Activated CD4-positive, alpha-beta T cell treated with anti-CD3 and anti-CD28 coated beads for 48 hours (primary cell): Measurements from ENCODE around the gene SELENOP.
"Not testable (repeated sequence)": the region's sequence is repeated elsewhere in the genome, so short reads cannot be mapped to it uniquely, and the experiment has no call there.

Experiments used
- DNase-seq: peaks from one replicate; pipeline ENCODE4 v3.0.0-alpha.2; 2020

The SELENOP gene, protein sequence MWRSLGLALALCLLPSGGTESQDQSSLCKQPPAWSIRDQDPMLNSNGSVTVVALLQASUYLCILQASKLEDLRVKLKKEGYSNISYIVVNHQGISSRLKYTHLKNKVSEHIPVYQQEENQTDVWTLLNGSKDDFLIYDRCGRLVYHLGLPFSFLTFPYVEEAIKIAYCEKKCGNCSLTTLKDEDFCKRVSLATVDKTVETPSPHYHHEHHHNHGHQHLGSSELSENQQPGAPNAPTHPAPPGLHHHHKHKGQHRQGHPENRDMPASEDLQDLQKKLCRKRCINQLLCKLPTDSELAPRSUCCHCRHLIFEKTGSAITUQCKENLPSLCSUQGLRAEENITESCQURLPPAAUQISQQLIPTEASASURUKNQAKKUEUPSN

DNA sequence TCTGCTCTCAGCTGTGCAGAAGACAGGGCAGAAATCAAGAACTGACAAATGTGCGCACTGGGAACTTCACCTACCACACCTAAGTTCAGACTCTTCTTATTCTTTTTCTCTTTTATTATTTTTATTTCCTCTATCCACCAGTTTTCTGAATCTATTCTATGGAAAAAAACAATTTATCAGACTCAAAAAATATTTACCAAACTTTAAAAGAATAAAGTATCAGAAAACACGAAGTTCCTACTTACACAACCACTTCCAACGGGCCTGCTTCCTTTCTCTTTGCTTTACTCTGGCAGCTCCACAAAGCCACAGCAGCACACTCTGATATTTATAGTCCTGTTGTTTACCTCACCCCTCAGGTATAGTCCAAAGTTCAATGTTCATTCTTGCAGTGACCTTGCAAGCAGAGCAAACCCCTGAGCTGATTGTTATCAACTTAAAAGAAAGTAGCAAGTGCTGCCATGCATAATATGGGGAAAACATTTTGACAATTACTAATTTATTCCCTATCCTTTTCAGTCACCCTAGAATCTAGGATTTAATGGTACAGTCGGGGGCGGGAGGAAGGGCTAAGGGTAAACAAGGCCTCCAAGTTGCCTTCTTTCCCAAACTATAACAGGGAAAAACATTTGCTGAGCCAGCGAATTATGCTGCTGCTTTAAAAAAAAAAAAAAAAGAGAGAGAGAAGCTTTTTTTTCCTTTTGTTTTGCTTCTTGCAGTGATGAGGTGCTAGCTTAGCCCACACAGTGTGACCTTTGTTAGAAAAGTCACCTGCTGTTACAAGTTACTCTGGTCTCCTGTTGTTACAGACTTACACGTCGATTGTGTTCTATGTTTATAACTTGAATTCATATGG, at the start of gene SELENOP:
Gene SELENOP, minus strand, starts transcription at position 302 of the 856 bp plus-strand sequence. CDS start 3,539 bp downstream, outside the sequence.
- no peak for DNase-seq

DNA sequence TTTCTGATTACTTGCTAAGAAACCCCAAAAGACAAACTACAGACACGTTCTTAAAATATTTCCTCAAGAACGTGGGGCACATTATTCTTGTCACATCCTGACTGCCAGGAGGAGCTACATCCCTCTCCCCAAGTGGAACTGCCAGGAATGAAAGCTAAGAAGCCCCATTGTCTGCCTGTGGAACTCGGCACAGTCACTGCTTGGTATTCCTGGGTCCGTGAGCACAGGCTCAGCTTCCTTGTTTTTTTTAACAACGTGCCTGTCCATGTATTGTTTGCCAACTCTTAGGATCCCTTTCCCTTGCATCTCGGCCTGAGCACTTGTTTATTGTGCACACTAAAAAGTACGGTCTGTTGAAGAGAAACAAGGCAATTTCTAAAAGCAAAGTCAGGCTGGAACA, 47.0 kb upstream of the SELENOP start:
- no peak for DNase-seq

DNA sequence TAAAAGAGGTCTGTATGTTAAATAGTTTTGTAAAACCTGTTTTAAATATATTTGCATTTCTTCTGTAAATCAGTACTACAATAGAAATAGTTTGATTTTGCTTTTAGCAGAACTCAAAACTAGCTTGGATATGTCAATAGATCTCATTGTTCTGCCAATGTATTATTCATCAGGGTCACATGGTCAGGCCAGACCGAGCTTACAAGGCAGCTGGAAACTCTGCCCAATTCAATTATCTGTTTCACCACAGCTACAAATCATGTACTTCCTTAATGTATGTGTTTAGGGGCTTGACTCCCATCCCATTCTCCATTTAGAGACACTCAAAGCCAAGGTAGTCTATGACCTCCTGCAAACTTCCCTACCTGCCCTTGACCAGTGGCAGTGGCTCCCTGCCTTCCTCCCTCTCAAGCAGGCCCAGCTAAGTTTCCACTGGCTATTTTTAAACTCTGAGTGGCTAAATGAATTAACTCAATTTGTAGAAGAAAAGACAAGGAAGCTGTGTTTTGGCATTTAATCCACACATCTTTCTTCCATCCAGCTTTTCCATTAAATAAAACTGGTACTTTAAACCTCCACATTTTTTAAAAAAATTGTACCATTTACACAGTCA, 46.4 kb upstream of the SELENOP start:
- no peak for DNase-seq

DNA sequence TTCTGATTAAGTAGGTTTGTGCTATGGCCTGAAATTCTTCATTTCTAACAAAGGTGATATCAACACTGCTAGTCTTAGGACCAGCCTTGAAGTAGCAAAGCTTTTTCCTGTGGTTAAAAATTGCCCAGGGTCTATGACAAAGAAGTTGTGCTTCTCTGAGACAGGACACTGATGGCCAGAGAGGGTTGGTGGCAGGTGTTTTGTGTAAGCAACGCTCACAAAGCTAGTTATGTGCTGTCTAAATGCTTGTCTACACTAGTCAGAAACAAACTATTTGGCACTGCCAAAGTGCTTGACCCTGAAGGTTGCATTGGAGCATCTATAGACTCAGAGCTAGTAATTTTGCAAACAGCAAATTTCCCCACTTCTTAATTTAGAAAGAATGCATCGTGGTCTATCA, 44.1 kb upstream of the SELENOP start:
- no peak for DNase-seq

DNA sequence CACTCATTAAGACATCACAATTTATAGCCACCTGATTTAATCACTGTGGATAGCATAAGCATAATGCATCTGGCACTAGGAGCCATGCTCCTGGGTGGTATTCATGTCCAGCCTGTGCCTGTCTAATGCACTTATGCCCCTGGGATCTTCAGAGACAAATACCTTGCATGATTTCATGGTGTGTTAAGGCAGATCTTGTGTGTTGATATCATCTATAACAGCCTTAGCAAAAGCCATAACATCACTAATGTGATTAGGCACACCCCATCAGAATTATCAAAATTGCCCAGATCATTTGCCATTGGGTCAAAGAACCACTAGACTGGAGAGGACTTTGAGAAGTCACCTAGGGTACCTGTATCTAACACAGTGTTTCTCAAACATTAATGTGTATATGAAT, 43.7 kb upstream of the SELENOP start:
- DNase-seq = no peak

DNA sequence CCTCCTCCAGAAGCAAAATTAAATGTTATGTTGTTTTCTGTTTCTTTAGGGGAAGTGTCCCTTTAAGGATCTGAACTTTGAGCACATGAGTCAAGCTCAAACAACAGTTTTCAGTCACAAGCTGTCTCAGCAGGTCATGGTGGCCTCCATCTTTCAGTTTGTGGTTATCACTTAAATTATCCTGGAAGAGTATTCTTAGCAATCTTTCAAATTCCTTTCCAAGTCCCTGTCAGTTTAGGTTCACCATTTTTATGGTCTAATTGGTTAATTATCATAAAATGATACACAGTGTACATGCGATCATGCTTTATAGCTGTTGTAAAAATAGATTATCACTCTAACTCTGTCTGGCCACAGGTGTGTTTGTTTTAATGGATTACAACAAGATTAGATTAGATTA, 43.1 kb upstream of the SELENOP start:
- DNase-seq = no peak

DNA sequence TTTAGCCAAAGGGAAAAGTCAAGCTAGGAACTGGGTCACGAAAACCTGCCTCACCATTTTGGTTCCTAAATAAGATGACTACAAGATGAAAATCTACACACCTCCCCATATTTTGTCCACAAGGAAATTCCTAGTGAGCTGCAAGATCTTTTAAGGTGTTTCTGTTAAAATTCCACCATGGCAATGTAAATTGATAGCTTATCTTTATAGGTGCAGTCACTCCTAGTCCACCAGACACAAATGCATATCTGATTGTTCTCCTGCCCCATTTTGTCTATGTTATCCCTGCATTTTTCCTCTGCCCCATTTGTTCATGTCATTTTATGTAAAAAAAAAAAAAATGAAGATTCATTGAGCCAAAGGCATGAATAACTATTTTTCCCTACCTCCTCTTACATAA, 41.1 kb upstream of the SELENOP start:
- no peak for DNase-seq

DNA sequence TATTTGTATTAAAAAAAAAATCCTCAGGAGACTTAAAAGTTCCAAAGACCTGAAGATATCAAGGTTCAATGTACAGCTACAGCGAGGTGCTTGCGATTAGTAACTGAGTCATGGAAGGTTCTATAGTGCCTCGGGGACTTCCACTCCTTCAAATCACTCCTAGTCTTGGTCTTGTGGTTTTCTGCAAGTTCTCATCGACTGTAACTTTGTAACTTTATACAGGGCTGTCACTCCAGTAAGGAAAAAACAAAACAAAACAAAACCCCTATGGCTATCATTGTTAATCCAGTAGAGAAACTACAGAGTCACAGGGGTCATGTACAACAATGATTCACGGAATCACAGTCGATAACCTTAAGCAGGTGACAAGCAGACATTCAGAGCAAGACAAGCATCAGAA, 39.8 kb upstream of the SELENOP start:
- no peak for DNase-seq

DNA sequence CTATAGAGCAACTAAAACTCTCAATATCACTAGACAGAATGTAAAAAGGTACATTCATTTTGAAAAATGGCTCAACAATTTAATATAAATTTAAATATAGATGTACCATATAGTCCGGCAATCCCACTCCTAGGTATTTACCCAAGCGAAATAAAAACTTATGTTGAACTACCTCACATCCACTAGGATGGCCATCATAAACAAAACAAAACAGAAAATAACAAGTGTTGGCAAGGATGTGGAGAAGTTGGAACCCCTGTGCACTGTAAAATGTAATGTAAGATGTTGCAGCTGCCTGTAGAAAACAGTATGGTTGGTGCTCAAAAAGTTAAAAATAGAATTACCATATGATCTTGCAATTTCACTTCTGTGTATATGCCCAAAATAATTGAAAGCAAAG, 36.9 kb upstream of the SELENOP start:
- DNase-seq = no peak

DNA sequence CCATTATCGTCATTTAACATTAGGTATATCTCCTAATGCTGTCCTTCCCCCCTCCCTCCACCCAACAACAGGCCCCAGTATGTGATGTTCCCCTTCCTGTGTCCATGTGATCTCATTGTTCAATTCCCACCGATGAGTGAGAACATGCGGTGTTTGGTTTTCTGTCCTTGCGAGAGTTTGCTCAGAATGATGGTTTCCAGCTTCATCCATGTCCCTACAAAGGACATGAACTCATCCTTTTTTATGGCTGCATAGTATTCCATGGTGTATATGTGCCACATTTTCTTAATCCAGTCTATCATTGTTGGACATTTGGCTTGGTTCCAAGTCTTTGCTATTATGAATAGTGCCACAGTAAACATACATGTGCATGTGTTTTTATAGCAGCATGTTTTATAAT, 32.7 kb upstream of the SELENOP start:
- not testable (repeated sequence) for DNase-seq

DNA sequence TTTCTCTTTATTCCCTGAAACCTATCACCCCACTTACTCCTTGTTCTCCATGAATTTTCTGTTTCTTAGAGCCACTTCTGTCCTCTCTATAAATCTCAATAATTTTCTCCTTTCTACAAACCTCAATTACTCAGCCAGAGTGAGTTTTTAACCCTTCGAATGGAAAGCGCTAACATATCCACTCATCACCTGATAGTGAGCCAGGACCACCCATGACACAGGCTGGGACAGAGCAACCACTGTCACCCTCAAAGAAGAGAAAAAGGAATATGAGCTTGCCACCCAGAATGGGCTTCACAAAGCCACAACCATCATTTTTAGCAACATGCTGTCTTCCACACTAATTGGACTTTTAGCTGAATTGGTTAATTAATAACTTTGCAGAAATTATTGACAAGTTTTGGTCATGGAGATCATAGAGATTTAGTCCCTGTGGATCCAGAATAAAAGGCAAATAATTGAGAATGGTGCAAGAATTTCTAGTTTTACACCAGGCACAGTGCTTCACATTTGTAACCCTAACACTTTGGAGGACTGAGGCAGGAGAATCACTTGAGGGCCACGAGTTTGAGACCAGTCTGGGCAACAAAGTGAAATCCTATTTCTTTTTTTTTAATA, 32.1 kb upstream of the SELENOP start:
- DNase-seq = no peak

DNA sequence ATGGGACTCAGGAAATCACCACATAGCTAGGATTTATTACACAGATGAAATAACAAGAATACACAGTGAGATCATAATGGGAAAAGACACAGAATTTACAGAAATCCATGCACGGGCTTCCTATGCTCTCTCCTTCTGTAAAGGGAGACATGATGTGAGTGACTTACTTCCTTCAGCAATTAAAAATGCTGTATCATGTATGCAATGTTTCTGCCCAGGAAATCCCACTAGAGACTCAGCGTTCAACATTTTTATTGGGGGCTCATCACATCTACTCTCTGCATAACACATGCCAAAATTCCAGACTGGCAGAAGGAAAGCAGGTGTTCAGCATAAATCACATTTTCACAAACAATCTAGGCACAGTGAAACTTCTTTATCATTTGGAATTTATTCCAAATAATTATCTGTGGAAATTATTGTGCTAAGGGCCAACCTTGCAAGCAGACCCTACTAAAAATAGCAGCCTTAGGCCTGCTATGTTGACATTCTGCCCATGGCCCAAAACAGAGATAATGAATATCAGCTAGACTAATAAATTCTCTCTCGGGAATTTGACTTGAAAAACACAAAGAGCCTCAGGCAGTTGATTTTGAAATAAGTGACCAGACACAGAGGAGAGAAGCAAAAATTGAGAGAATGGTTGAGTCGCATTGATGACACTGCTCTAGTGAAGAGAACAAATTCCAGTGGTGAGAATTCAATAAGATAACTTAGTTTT, 31.4 kb upstream of the SELENOP start:
- DNase-seq = no peak

DNA sequence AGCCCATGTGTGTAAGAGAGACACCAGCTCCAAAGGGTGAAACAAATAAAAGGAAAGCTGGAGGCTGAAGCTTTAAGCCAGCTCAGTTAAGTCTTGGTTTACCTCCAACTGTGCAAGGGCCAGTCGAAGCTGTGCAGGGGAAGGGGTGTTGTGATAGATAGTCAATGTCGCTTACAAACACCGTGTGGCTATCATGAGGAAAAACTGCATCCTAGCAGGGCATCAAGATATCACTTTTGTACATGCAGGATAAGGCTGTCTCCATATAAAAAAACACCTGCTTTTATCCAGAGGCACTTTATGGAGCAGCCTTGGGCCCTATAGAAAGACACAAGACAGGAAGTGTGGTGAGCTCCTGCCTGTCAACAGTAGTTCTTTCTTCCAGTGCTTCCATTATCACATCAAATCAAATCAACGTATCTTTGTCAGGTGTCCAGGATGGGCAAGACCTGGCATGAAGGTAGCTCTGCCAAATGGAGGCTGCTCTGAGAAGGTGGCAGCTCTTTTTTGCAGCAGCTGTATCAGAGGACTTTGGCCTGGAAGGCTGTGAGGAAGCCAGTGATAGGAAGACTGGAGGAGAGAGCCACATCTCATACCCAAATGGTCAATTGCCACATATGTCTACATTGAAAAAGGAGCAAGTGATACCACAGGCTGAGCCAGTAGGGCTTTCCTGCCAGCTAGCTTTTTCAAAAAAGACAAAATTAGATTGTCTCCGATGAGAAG, 29.3 kb upstream of the SELENOP start:
- DNase-seq = no peak

DNA sequence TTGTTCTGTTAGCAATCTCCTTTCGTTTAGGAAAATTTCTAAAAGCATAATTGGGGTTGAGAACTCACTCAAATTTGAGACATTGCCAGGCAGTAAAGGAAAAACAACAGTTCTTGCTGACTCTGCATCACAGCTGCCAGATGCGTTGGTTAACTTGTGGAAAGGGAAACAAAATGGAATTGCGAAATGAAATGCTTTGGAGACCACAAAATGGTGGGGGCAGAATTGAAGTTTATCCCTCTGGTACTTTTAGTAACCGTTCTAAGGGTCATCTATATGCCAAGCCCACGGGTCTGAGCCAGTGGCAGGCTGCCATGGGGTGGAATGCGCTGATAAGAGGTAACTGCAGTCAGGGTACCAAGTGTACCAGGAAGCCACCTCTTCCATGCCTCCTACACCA, 28.6 kb upstream of the SELENOP start:
- no peak for DNase-seq

DNA sequence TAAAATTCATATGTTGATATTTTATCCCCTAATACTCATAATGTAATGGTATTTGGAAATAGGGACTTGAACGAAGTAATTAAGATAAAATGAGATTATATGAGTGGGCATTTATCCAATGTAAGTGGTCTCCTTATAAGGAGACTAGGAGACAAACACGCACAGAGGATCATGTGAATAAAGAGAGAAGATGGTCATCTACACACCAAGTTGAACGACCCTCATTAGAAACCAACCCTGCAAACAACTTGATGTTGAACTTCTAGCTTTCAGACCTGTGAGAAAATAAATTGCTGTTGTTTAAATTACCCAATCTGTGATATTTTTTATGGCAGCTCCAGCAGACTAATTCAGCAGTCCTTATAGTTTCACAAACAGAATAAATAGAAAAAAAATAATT, 27.5 kb upstream of the SELENOP start:
- DNase-seq = no peak

DNA sequence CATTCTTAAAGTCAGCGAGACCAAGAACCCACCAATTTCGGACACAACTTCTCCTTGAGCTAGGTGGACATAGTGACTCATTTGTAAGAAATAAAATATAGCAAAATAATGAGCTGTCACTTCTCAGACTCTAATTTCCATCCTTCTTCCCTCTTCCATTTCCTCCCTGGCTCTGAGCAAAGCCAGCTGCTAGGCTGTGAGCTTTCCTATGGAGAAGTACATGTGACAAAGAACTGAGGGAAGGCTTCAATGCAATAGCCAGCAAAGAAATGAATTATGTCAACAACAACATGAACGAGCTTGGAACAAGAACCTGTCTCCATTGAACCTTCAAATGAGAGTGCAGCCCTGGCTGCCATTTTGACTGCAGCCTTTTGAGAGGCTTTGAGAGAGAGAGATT, 25.9 kb upstream of the SELENOP start:
- DNase-seq = no peak

DNA sequence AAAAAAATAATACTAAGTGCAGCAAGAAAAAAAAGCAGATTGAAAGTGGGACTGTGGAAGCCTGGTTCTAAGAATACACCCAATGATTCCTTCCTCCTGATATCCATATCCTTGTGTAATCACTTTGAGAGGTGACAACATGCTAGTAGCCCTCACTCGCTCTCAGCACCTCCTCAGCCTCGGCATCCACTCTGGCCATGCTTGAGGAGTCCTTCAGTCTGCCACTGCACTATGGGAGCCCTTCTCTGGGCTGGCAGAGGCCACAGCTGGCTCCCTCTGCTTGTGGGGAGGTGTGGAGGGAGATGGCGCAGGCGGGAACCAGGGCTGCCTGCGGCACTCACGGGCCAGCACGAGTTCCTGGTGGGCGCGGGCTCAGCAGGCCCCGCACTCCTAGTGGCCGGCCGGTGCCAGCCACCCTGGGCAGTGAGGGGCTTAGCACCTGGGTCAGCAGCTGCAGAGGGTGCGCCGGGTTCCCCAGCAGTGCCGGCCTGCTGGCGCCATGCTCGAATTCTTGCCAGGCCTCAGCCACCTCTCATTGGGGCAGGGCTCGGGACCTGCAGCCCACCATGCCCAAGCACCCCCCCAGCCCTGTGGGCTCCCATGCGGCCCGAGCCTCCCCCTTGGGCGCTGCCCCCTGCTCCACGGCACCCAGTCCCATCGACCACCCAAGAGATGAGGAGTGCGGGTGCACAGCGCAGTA, 24.5 kb upstream of the SELENOP start:
- no peak for DNase-seq

DNA sequence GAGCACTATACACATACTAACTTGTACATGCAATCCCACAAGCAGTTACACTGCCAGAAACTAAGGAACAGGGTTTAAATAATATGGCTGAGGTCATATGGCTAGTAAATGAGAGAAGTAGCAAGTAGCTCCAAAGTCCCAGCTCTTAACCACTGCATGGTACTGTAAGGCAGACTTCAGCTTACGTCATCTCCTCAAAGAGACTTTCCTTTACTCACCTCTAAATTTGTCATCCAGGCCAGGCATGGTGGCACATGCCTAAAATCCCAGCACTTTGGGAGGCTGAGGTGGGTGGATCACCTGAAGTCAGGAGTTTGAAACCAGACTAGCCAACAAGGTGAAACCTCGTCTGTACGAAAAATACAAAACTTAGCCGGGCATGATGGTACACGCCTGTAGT, 20.4 kb upstream of the SELENOP start:
- no peak for DNase-seq

DNA sequence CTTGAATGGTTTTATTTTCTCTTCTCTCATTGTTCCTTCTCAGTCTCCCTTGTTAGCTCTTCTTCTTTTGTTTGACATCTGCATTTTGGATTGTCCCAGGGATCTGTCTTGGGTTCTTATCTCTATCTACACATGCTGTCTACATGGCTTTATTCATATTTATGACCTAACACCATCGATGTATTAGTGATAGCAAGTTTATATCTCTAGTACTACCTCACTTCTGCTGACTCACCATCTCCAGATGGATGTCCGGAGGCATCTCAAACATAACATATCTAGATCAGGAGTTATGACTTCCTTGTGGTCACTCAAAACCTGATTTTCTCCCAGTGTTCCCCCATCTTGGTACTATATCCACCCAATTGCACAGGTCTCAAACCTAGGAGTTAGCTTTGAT, 19.2 kb upstream of the SELENOP start:
- DNase-seq = no peak

DNA sequence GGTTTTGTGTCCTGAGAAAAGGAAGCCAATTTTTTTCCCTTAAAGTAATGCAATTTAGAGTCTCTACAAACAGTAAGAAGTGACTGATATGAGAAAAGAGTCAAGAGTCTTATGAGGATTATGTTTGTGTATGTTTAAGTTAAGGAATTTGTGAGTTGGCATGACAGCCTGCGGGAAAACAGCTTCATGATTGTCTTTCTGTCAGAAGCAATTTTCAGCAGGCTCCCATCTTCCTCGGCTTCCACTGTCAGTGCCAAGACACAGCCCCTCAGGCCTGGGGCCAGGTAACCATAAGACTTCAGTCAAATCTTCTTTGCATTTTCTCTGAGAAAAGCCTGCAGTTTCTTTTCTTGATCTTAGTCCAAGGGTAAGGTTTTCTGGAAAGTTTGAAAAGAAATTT, 17.0 kb upstream of the SELENOP start:
- DNase-seq = no peak

DNA sequence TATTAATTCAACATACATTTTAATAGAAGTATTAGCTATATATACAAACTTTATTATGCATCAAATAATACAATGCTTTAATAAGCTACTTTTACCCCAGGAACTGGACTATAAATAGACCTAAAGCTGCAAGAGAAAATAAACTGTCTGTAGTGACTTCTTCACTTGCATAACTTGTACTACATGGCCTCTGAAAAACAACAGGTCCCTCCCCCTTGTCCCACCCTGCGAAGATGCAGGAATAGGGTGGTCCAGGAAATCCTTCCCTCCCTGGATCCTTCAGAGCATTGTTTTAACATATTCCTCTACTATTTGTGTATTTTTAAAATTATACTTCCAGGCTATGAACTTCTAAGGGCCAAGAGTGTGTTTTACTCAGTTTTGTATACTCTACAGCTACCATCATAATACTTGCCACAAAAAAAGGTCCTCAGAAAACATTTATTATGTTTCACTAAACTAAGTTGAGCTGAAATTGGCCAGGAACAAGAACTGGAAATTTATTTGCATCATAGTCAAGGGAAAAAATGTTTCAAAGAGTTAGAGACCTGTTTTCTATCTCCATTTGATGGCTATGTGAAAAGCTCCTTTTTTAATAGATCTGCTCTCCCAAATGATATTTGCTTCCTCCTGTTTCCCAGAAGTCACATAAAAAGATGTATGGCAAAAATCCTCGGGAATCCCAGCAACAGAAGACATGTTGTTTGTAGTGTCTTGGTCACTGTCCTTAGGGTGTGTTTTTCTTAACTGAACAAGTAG, 15.2 kb upstream of the SELENOP start:
- DNase-seq = no peak
